ENCODE results near the gene TMEM59.
"Not testable (repeated sequence)": the region's sequence is repeated elsewhere in the genome, so short reads cannot be mapped to it uniquely, and the experiment has no call there.

TMEM59 gene

GRCh38 chr1:54052934-54053744 lies at the start of gene TMEM59, which contains the start of gene TCEANC2:
Gene TMEM59 (minus strand): TSS chr1:54053204. CDS start chr1:54053188, 16 bp downstream.
Gene TCEANC2 (plus strand): TSS chr1:54053608. CDS start chr1:54054423, 815 bp downstream.
- peak; percentile 94 to 96 (median 96) for DNase-seq (ENCODE audit: low read depth in 3 of 3)

- no peak for DNase-seq (ENCODE audit: low read depth in 3 of 3)
Measured at GRCh38 chr1:54100500-54100899, 47.5 kb upstream of the TMEM59 start.

- DNase-seq (ENCODE audit: low read depth in 3 of 3) = no peak
Measured at GRCh38 chr1:54099061-54099610, 46.1 kb upstream of the TMEM59 start.

GRCh38 chr1:54096877-54097240 lies 43.9 kb upstream of the TMEM59 start:
- no peak for DNase-seq (ENCODE audit: low read depth in 3 of 3)

GRCh38 chr1:54096227-54096876 lies 43.3 kb upstream of the TMEM59 start:
- no peak for DNase-seq (ENCODE audit: low read depth in 3 of 3)

- DNase-seq (ENCODE audit: low read depth in 3 of 3) = no peak
Measured at GRCh38 chr1:54095546-54096226, 42.7 kb upstream of the TMEM59 start.

GRCh38 chr1:54094730-54095105 lies 41.7 kb upstream of the TMEM59 start:
- DNase-seq (ENCODE audit: low read depth in 3 of 3) = not testable (repeated sequence)

GRCh38 chr1:54094001-54094729 lies 41.2 kb upstream of the TMEM59 start:
- no peak for DNase-seq (ENCODE audit: low read depth in 3 of 3)

GRCh38 chr1:54091666-54092065 lies 38.7 kb upstream of the TMEM59 start:
- no peak for DNase-seq (ENCODE audit: low read depth in 3 of 3)

- DNase-seq (ENCODE audit: low read depth in 3 of 3) = no peak
Measured at GRCh38 chr1:54088385-54088784, 35.4 kb upstream of the TMEM59 start.

- no peak for DNase-seq (ENCODE audit: low read depth in 3 of 3)
Measured at GRCh38 chr1:54086754-54087153, 33.8 kb upstream of the TMEM59 start.

- DNase-seq (ENCODE audit: low read depth in 3 of 3) = no peak
Measured at GRCh38 chr1:54084794-54085193, 31.8 kb upstream of the TMEM59 start.

- DNase-seq (ENCODE audit: low read depth in 3 of 3) = peak; percentile 12 to 54 (median 29)
Measured at GRCh38 chr1:54081306-54082270, 28.6 kb upstream of the TMEM59 start.

GRCh38 chr1:54080598-54081049 lies 27.6 kb upstream of the TMEM59 start:
- no peak for DNase-seq (ENCODE audit: low read depth in 3 of 3)

- no peak for DNase-seq (ENCODE audit: low read depth in 3 of 3)
Measured at GRCh38 chr1:54077359-54077758, 24.4 kb upstream of the TMEM59 start.

- DNase-seq (ENCODE audit: low read depth in 3 of 3) = no peak
Measured at GRCh38 chr1:54070171-54070837, 17.3 kb upstream of the TMEM59 start.

GRCh38 chr1:54069791-54070170 lies 16.8 kb upstream of the TMEM59 start:
- DNase-seq (ENCODE audit: low read depth in 3 of 3) = no peak

- DNase-seq (ENCODE audit: low read depth in 3 of 3) = no peak
Measured at GRCh38 chr1:54064299-54064698, 11.3 kb upstream of the TMEM59 start.

- no peak for DNase-seq (ENCODE audit: low read depth in 3 of 3)
Measured at GRCh38 chr1:54054438-54054749, 1.4 kb upstream of the TMEM59 start.

Data from stimulated activated CD4-positive, alpha-beta T cell treated with anti-CD3 and anti-CD28 coated beads, TNF-alpha, amount 100 ng/mL, for 24 hours (primary cell).